Measurements from ENCODE around the gene PSPC1.

The PSPC1 gene

DNA sequence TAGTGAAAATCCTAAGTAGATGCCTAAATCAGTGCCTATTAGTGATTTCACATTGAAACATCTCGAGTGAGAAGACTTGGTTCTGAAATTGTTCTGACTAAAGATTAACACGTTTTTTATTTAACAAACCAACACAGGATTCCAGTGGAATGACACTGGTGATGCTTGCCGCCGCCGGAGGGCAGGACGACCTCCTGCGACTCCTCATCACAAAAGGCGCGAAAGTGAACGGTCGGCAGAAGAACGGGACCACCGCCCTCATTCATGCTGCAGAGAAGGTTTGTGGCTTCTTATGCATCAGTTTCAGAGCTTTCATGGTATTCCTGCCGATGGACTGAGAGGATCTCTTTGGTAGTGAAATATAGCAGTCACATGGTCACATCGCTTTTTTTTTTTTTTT is 121.2 kb downstream of the PSPC1 start:
- Histone ChIP-seq H3K9me2 (replicated peaks; ENCODE audit: control insufficient read depth, low read length) (no peaks in the 10 kb centered on the region), H3K36me3 (ENCODE audit: control insufficient read depth, low read length) (peaks cover 75% of the 10 kb centered on the region), H3K27me3 (ENCODE audit: control insufficient read depth, low read length) (no peaks in the 10 kb centered on the region), H3K4me2 (ENCODE audit: low read length) (no peak overlapping the region), H3K4me1 (ENCODE audit: control insufficient read depth, low read length) (no peaks in the 10 kb centered on the region), H3K27ac (ENCODE audit: low read depth, low read length) (no peak overlapping the region), H4K20me1 (ENCODE audit: control insufficient read depth, insufficient read depth, low read depth, low read length) (no peaks in the 10 kb centered on the region), H3K4me3 (ENCODE audit: low read length) (no peak overlapping the region), H3K79me2 (ENCODE audit: control insufficient read depth, low read length) (no peaks in the 10 kb centered on the region), H3K9me3 (ENCODE audit: control insufficient read depth, insufficient read depth, low read length) (no peaks in the 10 kb centered on the region), H3F3A (ENCODE audit: control insufficient read depth, insufficient read depth) (0 out of 2 replicates have a peak, but pooled peaks cover 4% of the 10 kb centered on the region)
- no peak for TF ChIP-seq EZH2phosphoT487 (IDR thresholded peaks at IDR 0.05; ENCODE audit: borderline replicate concordance, low read length)
- TF ChIP-seq CTCF (IDR thresholded peaks at IDR 0.05; ENCODE audit: low read depth, low read length, poor library complexity, severe bottlenecking): no peak

DNA sequence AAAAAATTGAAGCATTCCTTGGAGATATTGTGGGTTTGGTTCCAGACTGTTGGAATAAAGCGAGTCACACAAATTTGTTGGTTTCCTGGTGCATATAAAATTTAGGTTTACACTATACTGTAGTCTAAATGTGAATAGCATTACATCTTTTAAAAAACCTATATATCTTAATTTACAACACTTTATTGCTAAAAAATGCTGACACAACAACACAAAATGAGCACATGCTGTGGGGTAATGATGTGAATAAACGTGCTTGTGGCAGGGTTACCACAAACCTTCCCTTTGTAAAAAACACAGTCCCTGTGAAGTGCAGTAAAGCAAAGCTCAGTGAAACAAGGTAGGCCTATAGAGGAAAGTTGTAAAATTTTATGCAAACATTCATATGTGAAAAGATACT is 121.6 kb downstream of the PSPC1 start:
- Histone ChIP-seq H3F3A (ENCODE audit: control insufficient read depth, insufficient read depth) (0 out of 2 replicates have a peak, but pooled peaks cover under 1% of the 10 kb centered on the region), H3K79me2 (ENCODE audit: control insufficient read depth, low read length) (no peaks in the 10 kb centered on the region), H3K4me3 (ENCODE audit: low read length) (no peak overlapping the region), H3K4me2 (ENCODE audit: low read length) (no peak overlapping the region), H3K36me3 (ENCODE audit: control insufficient read depth, low read length) (peaks cover 71% of the 10 kb centered on the region), H3K4me1 (ENCODE audit: control insufficient read depth, low read length) (no peaks in the 10 kb centered on the region), H3K9me2 (replicated peaks; ENCODE audit: control insufficient read depth, low read length) (no peaks in the 10 kb centered on the region), H4K20me1 (ENCODE audit: control insufficient read depth, insufficient read depth, low read depth, low read length) (no peaks in the 10 kb centered on the region), H3K9me3 (ENCODE audit: control insufficient read depth, insufficient read depth, low read length) (no peaks in the 10 kb centered on the region), H3K27me3 (ENCODE audit: control insufficient read depth, low read length) (no peaks in the 10 kb centered on the region), H3K27ac (ENCODE audit: low read depth, low read length) (no peak overlapping the region)
- TF ChIP-seq CTCF (IDR thresholded peaks at IDR 0.05; ENCODE audit: low read depth, low read length, poor library complexity, severe bottlenecking): no peak
- no peak for TF ChIP-seq EZH2phosphoT487 (IDR thresholded peaks at IDR 0.05; ENCODE audit: borderline replicate concordance, low read length)

DNA sequence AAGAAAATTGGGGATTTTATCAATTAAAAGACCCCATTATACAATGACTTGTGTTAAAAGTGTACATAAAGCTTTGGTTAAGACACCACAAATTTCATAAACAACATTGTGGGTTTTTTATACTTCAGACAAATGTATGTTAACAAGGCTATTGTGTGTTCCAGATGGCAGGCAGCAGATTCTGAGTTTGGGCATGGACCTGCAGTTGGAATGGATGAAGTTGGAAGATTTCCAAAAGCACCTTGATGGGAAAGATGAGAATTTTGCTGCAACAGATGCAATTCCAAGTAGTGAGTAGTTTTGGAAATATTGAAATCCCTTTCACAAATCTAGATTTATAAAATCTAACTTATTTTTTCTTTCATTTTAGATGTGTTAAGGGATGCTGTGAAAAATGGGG is 123.9 kb downstream of the PSPC1 start:
- Histone ChIP-seq H3K4me2 (ENCODE audit: low read length) (no peak overlapping the region), H3F3A (ENCODE audit: control insufficient read depth, insufficient read depth) (no peaks in the 10 kb centered on the region), H3K4me3 (ENCODE audit: low read length) (no peak overlapping the region), H3K27ac (ENCODE audit: low read depth, low read length) (no peak overlapping the region), H3K27me3 (ENCODE audit: control insufficient read depth, low read length) (no peaks in the 10 kb centered on the region), H3K36me3 (ENCODE audit: control insufficient read depth, low read length) (peaks cover 58% of the 10 kb centered on the region), H4K20me1 (ENCODE audit: control insufficient read depth, insufficient read depth, low read depth, low read length) (no peaks in the 10 kb centered on the region), H3K9me2 (replicated peaks; ENCODE audit: control insufficient read depth, low read length) (no peaks in the 10 kb centered on the region), H3K4me1 (ENCODE audit: control insufficient read depth, low read length) (no peaks in the 10 kb centered on the region), H3K9me3 (ENCODE audit: control insufficient read depth, insufficient read depth, low read length) (no peaks in the 10 kb centered on the region), H3K79me2 (ENCODE audit: control insufficient read depth, low read length) (no peaks in the 10 kb centered on the region)
- no peak for TF ChIP-seq CTCF (IDR thresholded peaks at IDR 0.05; ENCODE audit: low read depth, low read length, poor library complexity, severe bottlenecking)
- no peak for TF ChIP-seq EZH2phosphoT487 (IDR thresholded peaks at IDR 0.05; ENCODE audit: borderline replicate concordance, low read length)

All from DOHH2 (cell line).